Fibroblast of the aortic adventitia (primary cell): ENCODE data around the gene FCHSD2. TPM values are rescaled to one million over a fixed set of nuclear protein-coding genes. Genes with fewer than 3 reads are reported as not detected.

ENCODE experiments used
- DNase-seq: peaks from one replicate; pipeline ENCODE4 v3.0.0-alpha.2; 2010; ENCODE audit warnings: low read depth
- H3K4me3 ChIP-seq: 2 replicates; pipeline ENCODE4 v1.5.1; 2011; ENCODE audit warnings: low read depth, mild to moderate bottlenecking, control low read depth, low read length, moderate library complexity
- CTCF ChIP-seq: IDR thresholded peaks from 2 replicates; pipeline ENCODE4 v1.5.1; 2011; ENCODE audit warnings: mild to moderate bottlenecking, low read length, control low read depth, inconsistent platforms; ENCODE audit not compliant: insufficient read depth
- total RNA-seq: library from RNA; depleted of rRNA; stranded (reverse); fragments of >200 nt; gene quantifications from 2 replicates; pipeline ENCODE4 v1.2.3, GENCODE V29; 2012; ENCODE audit warnings: low replicate concordance

FCHSD2 gene
- total RNA-seq, 1 donor: 11.3 TPM

- no peak for DNase-seq
- TF ChIP-seq CTCF: no peak
- H3K4me3 ChIP-seq: no peak overlapping the region
Observed at GRCh38 chr11:72935700-72936099, 206.4 kb downstream of the FCHSD2 start.

GRCh38 chr11:72932132-72932570 lies 210.0 kb downstream of the FCHSD2 start:
- DNase-seq: peak; percentile 86
- TF ChIP-seq CTCF: no peak
- H3K4me3 ChIP-seq: no peak overlapping the region

GRCh38 chr11:72930008-72930407 lies 212.1 kb downstream of the FCHSD2 start:
- peak; percentile 37 for DNase-seq
- TF ChIP-seq CTCF: no peak

GRCh38 chr11:72929256-72929655 lies 212.9 kb downstream of the FCHSD2 start:
- TF ChIP-seq CTCF: no peak
- DNase-seq: no peak
- no peak overlapping the region for H3K4me3 ChIP-seq

More at GRCh38 chr11:72930008-72930407, 212.1 kb downstream of the FCHSD2 start:
- H3K4me3 ChIP-seq: no peak overlapping the region

- no peak for DNase-seq
- H3K4me3 ChIP-seq: no peak overlapping the region
- TF ChIP-seq CTCF: no peak
Observed at GRCh38 chr11:72927380-72927779, 214.7 kb downstream of the FCHSD2 start.

- DNase-seq: no peak
- H3K4me3 ChIP-seq: no peak overlapping the region
- no peak for TF ChIP-seq CTCF
Observed at GRCh38 chr11:72926076-72926475, 216.0 kb downstream of the FCHSD2 start.

- DNase-seq: no peak
Observed at GRCh38 chr11:72925656-72926055, 216.5 kb downstream of the FCHSD2 start.

More at GRCh38 chr11:72925656-72926055, 216.5 kb downstream of the FCHSD2 start:
- H3K4me3 ChIP-seq: no peak overlapping the region
- TF ChIP-seq CTCF: no peak
